BJ (cell line): Measurements from ENCODE around the gene TNP2. TPM values are rescaled to one million over a fixed set of nuclear protein-coding genes. Genes with fewer than 3 reads are reported as not detected.

Experiments
- CTCF ChIA-PET: fragments of 350-600 bp; formaldehyde crosslinking; extraction: SDS; loops from one replicate; lab custom pipeline; 2021; ENCODE audit warnings: antibody characterized with exemption, inconsistent platforms; lab: Yijun Ruan, JAX
- POLR2A ChIA-PET: fragments of 300-600 bp; sonication (Branson Sonifier 250); formaldehyde crosslinking; extraction: SDS; loops from one replicate; lab custom pipeline; 2021; ENCODE audit warnings: antibody characterized with exemption; lab: Charles Lee
- DNase-seq: peaks from one replicate; pipeline ENCODE4 v3.0.0-alpha.2; 2011; ENCODE audit warnings: low read depth
- H3K27me3 ChIP-seq: 2 replicates; pipeline ENCODE4 v1.6.0; 2011; ENCODE audit warnings: low read length; ENCODE audit not compliant: control insufficient read depth, insufficient read depth
- H3K36me3 ChIP-seq: 2 replicates; pipeline ENCODE4 v1.5.1; 2011; ENCODE audit warnings: low read length; ENCODE audit not compliant: control insufficient read depth, insufficient read depth
- H3K4me3 ChIP-seq: 2 replicates; pipeline ENCODE4 v1.5.1; 2011; ENCODE audit warnings: low read depth, mild to moderate bottlenecking, control low read depth, low read length
- polyA plus RNA-seq: library from polyadenylated mRNA; depleted of rRNA; stranded (reverse); fragments of >200 nt; gene quantifications from 2 replicates; pipeline ENCODE4 v1.2.3, GENCODE V29; 2011
- TF ChIP-seq, protein P1 (sequence below): IDR thresholded peaks from 2 replicates; pipeline ENCODE4 v1.5.1; 2011; ENCODE audit warnings: low read depth, mild to moderate bottlenecking, control low read depth, inconsistent platforms, low read length, moderate library complexity; ENCODE audit not compliant: insufficient read depth

Gene TNP2
- polyA plus RNA-seq, 1 experiment: not detected

DNA sequence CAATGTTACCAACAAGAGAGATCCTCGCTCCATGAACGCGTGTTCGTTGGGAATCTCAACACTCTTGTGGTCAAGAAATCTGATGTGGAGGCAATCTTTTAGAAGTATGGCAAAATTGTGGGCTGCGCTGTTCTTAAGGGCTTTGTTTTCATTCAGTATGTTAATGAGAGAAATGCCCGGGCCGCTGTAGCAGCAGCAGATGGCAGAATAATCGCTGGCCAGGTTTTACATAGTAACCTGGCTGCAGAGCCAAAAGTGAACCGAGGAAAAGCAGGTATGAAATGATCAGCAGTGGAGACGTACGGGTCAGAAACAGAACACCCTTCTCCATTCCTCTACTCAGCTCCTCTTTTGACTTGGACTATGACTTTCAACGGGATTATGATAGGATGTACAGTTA is 26.5 kb downstream of the TNP2 start:
- TF ChIP-seq, protein P1, sequence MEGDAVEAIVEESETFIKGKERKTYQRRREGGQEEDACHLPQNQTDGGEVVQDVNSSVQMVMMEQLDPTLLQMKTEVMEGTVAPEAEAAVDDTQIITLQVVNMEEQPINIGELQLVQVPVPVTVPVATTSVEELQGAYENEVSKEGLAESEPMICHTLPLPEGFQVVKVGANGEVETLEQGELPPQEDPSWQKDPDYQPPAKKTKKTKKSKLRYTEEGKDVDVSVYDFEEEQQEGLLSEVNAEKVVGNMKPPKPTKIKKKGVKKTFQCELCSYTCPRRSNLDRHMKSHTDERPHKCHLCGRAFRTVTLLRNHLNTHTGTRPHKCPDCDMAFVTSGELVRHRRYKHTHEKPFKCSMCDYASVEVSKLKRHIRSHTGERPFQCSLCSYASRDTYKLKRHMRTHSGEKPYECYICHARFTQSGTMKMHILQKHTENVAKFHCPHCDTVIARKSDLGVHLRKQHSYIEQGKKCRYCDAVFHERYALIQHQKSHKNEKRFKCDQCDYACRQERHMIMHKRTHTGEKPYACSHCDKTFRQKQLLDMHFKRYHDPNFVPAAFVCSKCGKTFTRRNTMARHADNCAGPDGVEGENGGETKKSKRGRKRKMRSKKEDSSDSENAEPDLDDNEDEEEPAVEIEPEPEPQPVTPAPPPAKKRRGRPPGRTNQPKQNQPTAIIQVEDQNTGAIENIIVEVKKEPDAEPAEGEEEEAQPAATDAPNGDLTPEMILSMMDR: no peak
- H3K36me3 ChIP-seq: no peaks in the 10 kb centered on the region
- H3K4me3 ChIP-seq: no peak overlapping the region
- 0 out of 2 replicates have a peak, but pooled peaks cover 2% of the 10 kb centered on the region for H3K27me3 ChIP-seq
- CTCF ChIA-PET: interaction anchor here (1.1 kb wide), 1 partner anchor 142 kb away, joined by 3 read pairs; no protein-coding TSS in a partner anchor
- POLR2A ChIA-PET: no interaction called here
- DNase-seq: no peak

DNA sequence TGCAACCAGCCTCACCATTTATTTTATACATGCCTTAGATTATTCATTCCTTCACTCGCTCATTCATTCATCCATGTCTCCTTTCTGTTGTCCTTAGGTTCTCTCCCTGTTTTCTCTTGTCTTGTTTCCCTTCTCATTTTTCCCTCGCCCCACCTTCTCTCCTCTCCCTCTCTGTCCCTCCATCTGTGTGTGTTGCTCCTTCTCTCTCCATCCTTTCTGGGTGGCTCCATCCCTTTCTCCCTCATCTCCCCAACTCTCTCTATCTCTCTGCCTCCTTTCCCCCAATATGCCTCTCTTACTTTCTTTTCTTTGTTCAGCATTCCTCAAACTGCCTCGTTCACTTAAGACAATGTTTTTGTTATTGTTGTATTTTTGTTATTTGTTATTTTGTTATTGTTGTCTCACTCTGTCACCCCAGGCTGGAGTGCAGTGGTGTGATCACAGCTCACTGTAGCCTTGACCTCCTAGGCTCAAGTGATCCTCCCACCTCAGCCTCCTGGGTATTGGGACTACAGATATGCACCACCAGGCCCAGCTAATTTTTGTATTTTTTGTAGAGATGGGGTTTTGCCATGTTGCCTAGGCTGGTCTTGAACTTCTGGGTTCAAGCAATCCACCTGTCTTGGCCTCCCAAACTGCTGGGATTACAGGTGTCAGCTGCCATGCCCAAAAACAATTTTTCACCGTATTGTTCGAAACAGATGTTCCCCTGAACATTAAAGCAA is 27.5 kb downstream of the TNP2 start:
- H3K27me3 ChIP-seq: 0 out of 2 replicates have a peak, but pooled peaks cover 2% of the 10 kb centered on the region
- TF ChIP-seq, protein P1: no peak
- ChIA-PET POLR2A (no interaction called here), CTCF (interaction anchor here (0.6 to 1.1 kb wide), 2 partner anchors 141 to 209 kb away, joined by 3 read pairs; no protein-coding TSS in a partner anchor)
- no peak for DNase-seq
- H3K36me3 ChIP-seq: no peaks in the 10 kb centered on the region
- no peak overlapping the region for H3K4me3 ChIP-seq

DNA sequence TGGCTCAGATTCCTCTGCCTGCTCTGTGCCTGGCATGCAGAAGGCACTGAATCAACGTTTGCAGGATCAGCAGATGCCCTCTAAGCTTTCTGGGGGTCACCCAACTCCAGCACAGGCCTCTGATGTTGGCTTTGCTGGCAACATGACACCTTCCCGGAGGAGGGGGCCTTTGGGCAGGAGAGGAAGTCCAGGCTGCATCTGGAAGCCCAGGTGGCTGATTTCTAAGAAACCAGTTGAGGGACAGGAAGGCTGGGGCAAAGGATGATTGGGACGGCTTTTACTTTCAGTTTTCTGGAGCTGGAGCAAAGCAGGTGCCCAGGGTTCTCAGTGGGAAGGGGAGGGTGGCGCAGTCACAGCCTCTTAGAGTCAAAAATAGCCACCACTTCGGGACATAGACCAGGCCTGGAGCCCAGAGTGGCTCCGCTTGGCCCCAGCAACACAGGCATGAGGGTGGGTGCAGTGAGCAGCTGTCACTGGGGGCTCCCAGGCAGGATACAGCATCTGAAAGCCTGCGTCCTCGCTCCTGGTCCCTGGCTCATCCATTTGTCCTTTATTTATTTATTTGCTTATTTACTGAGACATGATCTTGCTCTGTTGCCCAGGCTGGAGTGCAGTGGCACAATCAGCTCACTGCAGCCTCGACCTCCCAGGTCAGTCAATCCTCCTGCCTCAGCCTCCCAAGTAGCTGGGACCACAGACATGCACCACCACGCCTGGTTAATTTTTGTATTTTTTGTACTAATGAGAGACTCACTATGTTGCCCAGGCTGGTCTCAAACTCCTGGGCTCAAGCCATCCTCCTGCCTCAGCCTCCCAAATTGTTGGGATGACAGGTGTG is 28.3 kb downstream of the TNP2 start:
- ChIA-PET CTCF (interaction anchor here (0.6 to 0.9 kb wide), 2 partner anchors 208 to 270 kb away, joined by 3 read pairs; no protein-coding TSS in a partner anchor), POLR2A (no interaction called here)
- TF ChIP-seq, protein P1: no peak
- DNase-seq: no peak
- 0 out of 2 replicates have a peak, but pooled peaks cover 2% of the 10 kb centered on the region for H3K27me3 ChIP-seq
- no peaks in the 10 kb centered on the region for H3K36me3 ChIP-seq
- no peak overlapping the region for H3K4me3 ChIP-seq

DNA sequence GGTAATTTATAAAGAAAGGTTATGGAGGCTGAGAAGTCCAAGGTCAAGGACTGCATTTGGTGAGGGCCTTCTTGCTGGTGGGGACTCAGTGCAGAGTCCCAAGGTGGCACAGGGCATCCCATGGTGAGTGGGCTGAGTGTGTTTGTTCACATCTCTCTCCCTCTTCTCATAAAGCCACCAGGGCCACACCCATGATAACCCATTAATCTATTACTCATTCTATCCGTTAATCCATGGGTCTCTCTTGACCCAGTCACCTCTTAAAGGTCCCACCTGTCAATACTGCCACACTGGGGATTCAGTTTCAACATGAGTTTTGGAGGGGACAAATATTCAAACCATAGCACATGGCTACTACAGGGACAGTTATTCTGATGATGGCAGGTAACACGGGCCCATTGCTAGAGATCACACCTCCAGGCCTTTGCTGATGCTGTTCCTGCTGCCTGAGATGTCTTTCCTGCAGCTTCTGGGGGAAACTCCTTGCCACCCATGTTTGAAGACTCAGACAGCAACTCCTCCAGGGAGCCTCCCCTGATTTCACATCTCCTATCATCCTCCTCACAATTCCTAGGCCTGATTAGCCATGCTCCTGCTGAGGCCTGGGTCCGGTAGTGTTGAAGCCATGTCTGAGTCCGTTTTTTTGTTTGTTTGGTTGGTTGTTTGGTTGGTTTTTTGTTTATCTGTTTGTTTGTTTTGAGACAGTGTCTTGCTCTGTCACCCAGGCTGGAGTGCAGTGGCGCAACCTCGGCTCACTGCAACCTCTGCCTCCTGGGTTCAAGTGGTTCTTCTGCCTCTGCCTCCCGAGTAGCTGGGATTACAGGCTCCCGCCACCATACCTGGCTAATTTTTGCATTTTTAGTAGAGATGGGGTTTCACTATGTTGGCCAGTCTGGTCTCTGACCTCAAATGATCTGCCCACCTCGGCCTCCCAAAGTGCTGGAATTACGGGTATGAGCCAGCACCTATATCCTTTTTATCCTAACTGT is 29.2 kb downstream of the TNP2 start:
- POLR2A ChIA-PET: no interaction called here
- 0 out of 2 replicates have a peak, but pooled peaks cover 2% of the 10 kb centered on the region for H3K27me3 ChIP-seq
- CTCF ChIA-PET: interaction anchor here (0.9 kb wide), 1 partner anchor 269 kb away, joined by 3 read pairs; no protein-coding TSS in a partner anchor

More for the DNA sequence above, 29.2 kb downstream of the TNP2 start:
- Histone ChIP-seq H3K4me3 (no peak overlapping the region), H3K36me3 (no peaks in the 10 kb centered on the region)
- DNase-seq: no peak
- TF ChIP-seq, protein P1: no peak
